GM23248 (cell line): ENCODE data around the gene DLD.

Experiments used
- EZH2 ChIP-seq: fragments of 200-600 bp; sonication (generic); IDR thresholded peaks from 2 replicates; pipeline ENCODE4 v1.6.1; 2018; ENCODE audit warnings: antibody characterized with exemption, mild to moderate bottlenecking; ENCODE audit not compliant: insufficient read depth, poor library complexity, severe bottlenecking
- EZH2phosphoT487 ChIP-seq: fragments of 200-600 bp; sonication (generic); IDR thresholded peaks from 2 replicates; pipeline ENCODE4 v1.6.1; 2018; ENCODE audit warnings: antibody characterized with exemption, moderate library complexity, mild to moderate bottlenecking, low read depth; ENCODE audit not compliant: insufficient read depth

- TF ChIP-seq EZH2 (no peak), EZH2phosphoT487 (no peak)
Observed at GRCh38 chr7:107890962-107891635, at the start of gene DLD.
